NT2/D1 (cell line): Measurements from ENCODE around the gene DIAPH3.

Experiments
- SUZ12 ChIP-seq: IDR thresholded peaks from 2 replicates; pipeline ENCODE4 v1.6.1; 2011; ENCODE audit not compliant: insufficient read length, insufficient read depth; ENCODE audit errors: extremely low read depth
- YY1 ChIP-seq: IDR thresholded peaks from 2 replicates; pipeline ENCODE4 v1.6.1; 2011; ENCODE audit not compliant: insufficient read length, insufficient read depth
- ZNF274 ChIP-seq: IDR thresholded peaks from 2 replicates; pipeline ENCODE4 v1.6.1; 2011; ENCODE audit warnings: mild to moderate bottlenecking, low read depth, low read length

DNA sequence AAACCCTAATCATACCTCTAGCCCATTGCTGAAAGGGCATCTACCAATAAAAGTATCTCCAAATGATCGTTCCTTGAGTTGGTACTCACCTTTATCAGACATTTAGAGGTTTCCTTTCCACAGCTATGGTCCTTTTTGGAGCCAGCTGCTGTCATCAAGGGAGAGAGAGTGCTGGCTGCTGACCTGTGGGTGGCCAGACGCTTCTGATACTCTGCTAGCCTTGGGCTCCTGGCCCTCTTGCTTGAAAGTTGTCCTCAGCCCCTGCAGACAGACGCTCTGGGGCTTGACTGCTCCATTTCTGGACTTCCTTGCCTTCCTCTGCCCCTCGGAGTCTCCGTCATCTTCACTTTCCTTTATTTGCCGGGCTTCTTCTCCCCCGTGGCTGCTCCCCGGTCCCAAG is 499.1 kb downstream of the DIAPH3 start:
- TF ChIP-seq YY1 (no peak), ZNF274 (no peak), SUZ12 (no peak)
